ENCODE measurements around the gene KANSL2.

DNA sequence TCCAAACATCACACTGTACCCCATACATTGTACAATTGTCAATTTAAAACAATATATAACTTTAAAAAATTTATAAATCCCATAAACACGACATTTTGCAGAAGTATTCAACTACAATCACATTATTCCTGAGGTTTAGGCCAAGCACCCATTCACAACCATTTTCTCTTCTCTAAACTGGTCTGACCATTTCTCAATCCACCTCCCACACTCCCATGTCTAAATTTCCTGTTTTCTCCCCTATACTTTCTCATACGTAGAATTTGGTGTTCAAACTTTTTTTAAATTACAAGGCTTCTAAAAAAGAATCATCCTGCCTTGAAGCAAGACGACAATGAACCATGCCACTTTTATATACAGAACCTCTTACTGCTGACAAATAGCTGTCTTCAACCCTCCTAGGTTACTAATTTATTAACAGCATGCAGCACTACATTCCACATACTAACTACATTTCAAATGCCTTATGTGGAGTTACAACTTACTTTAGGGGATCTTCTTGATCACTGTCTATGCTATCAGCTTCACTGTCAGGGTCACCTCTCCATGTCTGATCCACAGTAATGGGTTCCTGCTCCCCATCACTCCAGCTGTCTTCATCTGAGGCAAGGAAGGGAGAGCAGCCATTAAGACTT lies 3.4 kb downstream of the KANSL2 start:
- TF ChIP-seq, protein P1, sequence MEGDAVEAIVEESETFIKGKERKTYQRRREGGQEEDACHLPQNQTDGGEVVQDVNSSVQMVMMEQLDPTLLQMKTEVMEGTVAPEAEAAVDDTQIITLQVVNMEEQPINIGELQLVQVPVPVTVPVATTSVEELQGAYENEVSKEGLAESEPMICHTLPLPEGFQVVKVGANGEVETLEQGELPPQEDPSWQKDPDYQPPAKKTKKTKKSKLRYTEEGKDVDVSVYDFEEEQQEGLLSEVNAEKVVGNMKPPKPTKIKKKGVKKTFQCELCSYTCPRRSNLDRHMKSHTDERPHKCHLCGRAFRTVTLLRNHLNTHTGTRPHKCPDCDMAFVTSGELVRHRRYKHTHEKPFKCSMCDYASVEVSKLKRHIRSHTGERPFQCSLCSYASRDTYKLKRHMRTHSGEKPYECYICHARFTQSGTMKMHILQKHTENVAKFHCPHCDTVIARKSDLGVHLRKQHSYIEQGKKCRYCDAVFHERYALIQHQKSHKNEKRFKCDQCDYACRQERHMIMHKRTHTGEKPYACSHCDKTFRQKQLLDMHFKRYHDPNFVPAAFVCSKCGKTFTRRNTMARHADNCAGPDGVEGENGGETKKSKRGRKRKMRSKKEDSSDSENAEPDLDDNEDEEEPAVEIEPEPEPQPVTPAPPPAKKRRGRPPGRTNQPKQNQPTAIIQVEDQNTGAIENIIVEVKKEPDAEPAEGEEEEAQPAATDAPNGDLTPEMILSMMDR (IDR thresholded peaks at IDR 0.05 in 4 of 5, conservative IDR thresholded peaks at IDR 0.05 in 1 of 5): no peak
- no peak for TF ChIP-seq POLR2A (IDR thresholded peaks at IDR 0.05)
